BLaER1 treated with 17β-estradiol and CSF1 and Interleukin-3, amounts not matched to agents 10 nM and 100 nM (cell line): ENCODE results near the gene FTO.

ENCODE experiments used
- H3K27ac ChIP-seq, 11 experiments: shearing (Covaris generic); formaldehyde crosslinking; 2 replicates each; pipeline ENCODE4 v1.8.1; 2022
- H3K27me3 ChIP-seq, 11 experiments: shearing (Covaris generic); formaldehyde crosslinking; 2 replicates each; pipeline ENCODE4 v1.8.1; 2022
- H3K36me3 ChIP-seq, 11 experiments: shearing (Covaris generic); formaldehyde crosslinking; 2 replicates each; pipeline ENCODE4 v1.8.1; 2022
- H3K4me1 ChIP-seq, 10 experiments: shearing (Covaris generic); formaldehyde crosslinking; 2 replicates each; pipeline ENCODE4 v1.8.1; 2022
- H3K4me2 ChIP-seq, 11 experiments: shearing (Covaris generic); formaldehyde crosslinking; 2 replicates each; pipeline ENCODE4 v1.8.1; 2022
- H3K4me3 ChIP-seq, 10 experiments: shearing (Covaris generic); formaldehyde crosslinking; 2 replicates each; pipeline ENCODE4 v1.8.1; 2022
- H3K9ac ChIP-seq, 11 experiments: shearing (Covaris generic); formaldehyde crosslinking; 2 replicates each; pipeline ENCODE4 v1.8.1; 2022
- H3K9me3 ChIP-seq, 11 experiments: shearing (Covaris generic); formaldehyde crosslinking; replicated peaks in 1 of 11; 2 replicates each; pipeline ENCODE4 v1.8.1; 2022
- H4K20me1 ChIP-seq, 11 experiments: shearing (Covaris generic); formaldehyde crosslinking; 2 replicates each; pipeline ENCODE4 v1.8.1; 2022
- Cebpa-rat ChIP-seq, 11 experiments: shearing (Covaris generic); IDR thresholded peaks; 2 replicates each; pipeline ENCODE4 v1.8.1; 2022

FTO gene

DNA sequence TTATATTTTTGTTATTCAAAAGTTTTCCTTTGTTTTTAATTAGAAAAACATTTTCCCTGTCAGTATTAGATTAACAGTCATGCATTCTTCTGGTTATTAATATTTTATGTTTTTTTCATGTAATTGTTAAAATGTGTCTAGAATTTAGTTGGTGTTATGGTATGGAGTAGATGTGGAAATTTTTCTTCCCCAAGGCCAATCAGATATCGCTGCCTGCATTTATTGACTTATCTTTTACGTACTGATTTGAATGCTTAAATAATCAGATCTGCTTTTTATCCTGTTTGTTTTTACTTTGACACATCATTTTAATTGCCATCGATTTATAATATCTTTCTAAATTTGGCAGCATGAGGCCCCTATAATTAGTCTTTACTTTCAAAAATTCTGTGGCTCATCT lies 13.6 kb downstream of the FTO start:
- H3K27me3 ChIP-seq, result no peaks in the 10 kb centered on the region
- no peak overlapping the region for H3K27ac ChIP-seq
- no peak for TF ChIP-seq Cebpa-rat (IDR thresholded peaks at IDR 0.05)
- H3K9ac ChIP-seq, result no peak overlapping the region
- peaks cover 0 to 21% (median 7%) of the 10 kb centered on the region in 10 experiments; a peak in 12 of 20 replicates for H3K4me1 ChIP-seq
- peaks cover 0 to 7% (median 0%) of the 10 kb centered on the region in 11 experiments; a peak in 5 of 22 replicates for H3K9me3 ChIP-seq
- peaks cover 0 to 10% (median 5%) of the 10 kb centered on the region in 11 experiments; a peak in 12 of 22 replicates for H3K36me3 ChIP-seq
- H4K20me1 ChIP-seq, result peaks cover 0 to 47% (median 19%) of the 10 kb centered on the region in 11 experiments; a peak in 12 of 22 replicates
- no peak overlapping the region for H3K4me3 ChIP-seq
- H3K4me2 ChIP-seq, result no peak overlapping the region

DNA sequence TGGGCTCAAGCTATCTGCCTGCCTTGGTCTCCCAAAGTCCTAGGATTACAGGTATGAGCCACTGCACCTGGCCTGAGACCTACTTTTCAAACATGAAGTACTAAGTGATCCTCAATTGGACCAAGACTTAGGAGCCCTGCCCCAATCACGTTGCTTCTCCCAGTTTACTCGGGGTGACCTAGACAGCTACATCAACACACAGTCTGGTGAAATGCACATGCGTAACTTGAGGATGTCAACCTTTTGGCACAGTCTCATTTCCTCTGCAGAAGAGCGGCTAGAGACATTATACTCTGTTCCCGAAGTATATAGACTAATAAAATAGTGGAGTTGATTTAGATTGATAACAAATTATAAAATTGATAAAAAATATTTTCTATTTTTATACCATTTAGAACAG lies 17.1 kb downstream of the FTO start:
- no peak for TF ChIP-seq Cebpa-rat (IDR thresholded peaks at IDR 0.05)
- peaks cover 0 to 9% (median 5%) of the 10 kb centered on the region in 11 experiments; a peak in 12 of 22 replicates for H3K36me3 ChIP-seq
- peaks cover 0 to 46% (median 14%) of the 10 kb centered on the region in 11 experiments; a peak in 8 of 22 replicates for H4K20me1 ChIP-seq
- H3K4me1 ChIP-seq, result peaks cover 0 to 11% (median 3%) of the 10 kb centered on the region in 10 experiments; a peak in 10 of 20 replicates
- H3K9me3 ChIP-seq, result peaks cover 0 to 7% (median 0%) of the 10 kb centered on the region in 11 experiments; a peak in 5 of 22 replicates
- no peak overlapping the region for H3K27ac ChIP-seq
- no peak overlapping the region for H3K4me3 ChIP-seq
- no peak overlapping the region for H3K9ac ChIP-seq
- no peak overlapping the region for H3K4me2 ChIP-seq
- no peaks in the 10 kb centered on the region for H3K27me3 ChIP-seq

DNA sequence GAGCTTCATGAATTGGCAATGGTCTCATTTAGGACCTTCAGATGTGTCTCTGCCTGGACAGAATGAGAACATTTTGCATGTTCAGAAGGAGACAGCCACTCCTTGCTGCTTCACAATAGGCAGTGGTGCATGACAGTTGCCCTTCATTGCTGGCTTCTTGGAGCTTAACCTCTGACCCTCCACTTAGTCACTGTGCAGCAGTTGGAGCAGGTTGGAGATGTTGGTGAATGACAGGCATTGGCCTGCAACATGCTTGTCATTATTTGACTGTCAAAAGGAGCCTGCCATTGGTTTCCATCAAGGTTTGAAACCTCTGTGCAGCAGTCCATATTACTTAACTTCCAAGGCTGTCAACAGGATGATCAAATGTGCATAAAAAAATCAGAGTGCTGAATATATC lies 22.7 kb downstream of the FTO start:
- Histone ChIP-seq H3K9me3 (peaks cover 0 to 14% (median 8%) of the 10 kb centered on the region in 11 experiments; a peak in 9 of 22 replicates), H3K27ac (no peak overlapping the region), H3K36me3 (peaks cover 0 to 5% (median 0%) of the 10 kb centered on the region in 11 experiments; a peak in 1 of 22 replicates), H3K4me1 (peaks cover 0 to 5% (median 0%) of the 10 kb centered on the region in 10 experiments; a peak in 4 of 20 replicates), H3K9ac (no peak overlapping the region), H3K4me3 (no peak overlapping the region), H4K20me1 (peaks cover 0 to 71% (median 19%) of the 10 kb centered on the region in 11 experiments; a peak in 12 of 22 replicates), H3K4me2 (no peak overlapping the region), H3K27me3 (no peaks in the 10 kb centered on the region)
- TF ChIP-seq Cebpa-rat (IDR thresholded peaks at IDR 0.05), result no peak

DNA sequence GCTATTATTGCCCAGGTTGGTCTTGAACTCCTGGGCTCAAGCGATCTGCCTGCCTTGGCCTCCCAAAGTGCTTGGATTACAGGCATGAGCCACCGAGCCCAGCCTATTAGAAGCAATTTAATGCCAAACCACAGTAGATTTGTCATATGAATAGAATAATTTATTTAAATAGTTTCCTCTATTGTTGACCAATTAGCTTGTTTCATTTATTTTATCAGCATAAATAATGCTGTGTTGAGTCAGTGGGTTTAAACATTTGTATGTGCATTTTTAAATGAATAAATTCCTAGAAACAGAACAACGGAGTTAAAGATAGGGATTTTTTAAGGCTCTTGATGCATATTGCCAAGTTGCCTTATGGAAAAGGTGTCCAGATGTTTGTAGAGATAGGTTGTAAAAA lies 26.7 kb downstream of the FTO start:
- H3K4me1 ChIP-seq, result peaks cover 0 to 5% (median 0%) of the 10 kb centered on the region in 10 experiments; a peak in 4 of 20 replicates
- peaks cover 0 to 26% (median 11%) of the 10 kb centered on the region in 11 experiments; a peak in 11 of 22 replicates for H3K9me3 ChIP-seq
- H3K36me3 ChIP-seq, result peaks cover 0 to 11% (median 0%) of the 10 kb centered on the region in 11 experiments; a peak in 1 of 22 replicates
- no peak overlapping the region for H3K4me3 ChIP-seq
- no peaks in the 10 kb centered on the region for H3K27me3 ChIP-seq
- peaks cover 0 to 64% (median 10%) of the 10 kb centered on the region in 11 experiments; a peak in 12 of 22 replicates for H4K20me1 ChIP-seq
- no peak overlapping the region for H3K4me2 ChIP-seq
- no peak for TF ChIP-seq Cebpa-rat (IDR thresholded peaks at IDR 0.05)
- no peak overlapping the region for H3K27ac ChIP-seq
- H3K9ac ChIP-seq, result no peak overlapping the region

DNA sequence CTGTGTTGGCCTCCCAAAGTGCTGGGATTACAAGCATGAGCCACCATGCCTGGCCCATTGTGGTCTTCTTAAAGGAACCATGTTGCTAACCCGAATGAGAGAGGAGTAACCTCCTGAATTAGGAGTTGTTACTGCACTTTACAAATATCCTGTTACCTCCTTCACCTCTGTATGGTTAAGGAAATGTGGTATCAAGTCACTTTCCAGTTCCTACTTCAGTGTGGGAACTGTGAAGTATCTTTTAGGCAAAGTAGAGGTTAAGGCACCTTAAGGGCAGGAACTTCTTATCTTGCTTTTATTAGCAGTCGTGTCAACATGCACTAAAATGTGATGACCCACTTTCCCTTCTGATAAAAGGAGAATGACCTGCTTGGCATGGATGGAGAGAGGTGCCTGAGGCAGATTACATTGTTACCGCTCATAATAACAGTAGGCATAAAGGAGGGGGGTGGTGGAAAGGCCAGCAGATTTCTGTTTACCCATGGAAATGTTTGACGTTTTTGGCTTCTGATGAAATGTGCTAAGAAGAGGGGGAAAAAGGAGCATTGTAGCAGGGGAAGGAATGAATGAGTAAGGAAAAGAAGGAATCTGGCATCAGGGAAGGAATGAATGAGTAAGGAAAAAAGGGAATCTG lies 28.5 kb downstream of the FTO start:
- no peak overlapping the region for H3K4me2 ChIP-seq
- H3K4me1 ChIP-seq, result no peaks in the 10 kb centered on the region
- peaks cover 0 to 26% (median 8%) of the 10 kb centered on the region in 11 experiments; a peak in 11 of 22 replicates for H3K9me3 ChIP-seq
- peaks cover 0 to 11% (median 0%) of the 10 kb centered on the region in 11 experiments; a peak in 1 of 22 replicates for H3K36me3 ChIP-seq
- H3K9ac ChIP-seq, result no peak overlapping the region
- H3K27ac ChIP-seq, result no peak overlapping the region
- peaks cover 0 to 68% (median 10%) of the 10 kb centered on the region in 11 experiments; a peak in 11 of 22 replicates for H4K20me1 ChIP-seq
- no peak for TF ChIP-seq Cebpa-rat (IDR thresholded peaks at IDR 0.05)
- no peak overlapping the region for H3K4me3 ChIP-seq
- H3K27me3 ChIP-seq, result no peaks in the 10 kb centered on the region

DNA sequence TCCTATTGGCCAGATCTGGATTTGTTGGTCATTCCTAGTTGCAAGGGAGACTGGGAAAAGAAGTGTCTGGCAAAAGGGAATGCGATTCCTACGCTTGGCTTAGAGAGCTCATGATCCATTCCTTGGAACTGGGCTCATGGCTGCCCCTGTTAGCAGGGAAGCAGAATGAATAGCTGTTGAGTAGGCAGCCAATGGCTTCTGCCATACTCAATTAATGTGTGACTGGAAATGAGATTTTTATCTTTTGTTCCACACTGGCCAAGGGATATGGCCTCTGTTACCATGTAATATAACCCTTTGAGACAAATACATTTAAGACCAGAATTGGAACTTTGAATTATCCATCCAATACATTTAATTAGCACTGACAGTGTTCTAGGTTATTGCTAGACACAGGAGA lies 31.0 kb downstream of the FTO start:
- peaks cover 0 to 14% (median 0%) of the 10 kb centered on the region in 11 experiments; a peak in 1 of 22 replicates for H3K36me3 ChIP-seq
- no peak overlapping the region for H3K9ac ChIP-seq
- H3K9me3 ChIP-seq, result peaks cover 0 to 17% (median 5%) of the 10 kb centered on the region in 11 experiments; a peak in 7 of 22 replicates
- no peak overlapping the region for H3K4me2 ChIP-seq
- no peak overlapping the region for H3K4me3 ChIP-seq
- no peaks in the 10 kb centered on the region for H3K4me1 ChIP-seq
- H3K27me3 ChIP-seq, result no peaks in the 10 kb centered on the region
- no peak for TF ChIP-seq Cebpa-rat (IDR thresholded peaks at IDR 0.05)
- peaks cover 0 to 75% (median 14%) of the 10 kb centered on the region in 11 experiments; a peak in 11 of 22 replicates for H4K20me1 ChIP-seq
- no peak overlapping the region for H3K27ac ChIP-seq

DNA sequence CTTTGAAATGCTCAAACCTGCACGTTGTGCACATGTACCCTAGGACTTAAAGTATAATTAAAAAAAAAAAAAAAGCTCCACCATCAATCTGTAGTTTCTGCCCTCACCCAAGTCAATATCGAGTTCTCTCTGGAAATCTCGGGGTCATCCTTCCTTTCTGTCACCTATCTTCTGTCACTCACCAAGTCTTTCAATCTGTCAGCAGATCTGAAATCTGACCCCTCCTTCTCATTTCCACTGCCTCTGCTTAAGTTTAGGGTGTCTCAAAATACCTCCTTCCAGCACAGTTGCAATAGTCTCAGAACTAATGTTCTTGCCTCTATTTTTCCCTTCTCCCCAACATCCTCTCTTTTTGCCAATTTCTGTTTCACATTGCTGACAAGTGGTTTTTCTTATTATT lies 32.3 kb downstream of the FTO start:
- H4K20me1 ChIP-seq, result peaks cover 0 to 76% (median 10%) of the 10 kb centered on the region in 11 experiments; a peak in 10 of 22 replicates
- no peak overlapping the region for H3K27ac ChIP-seq
- no peak overlapping the region for H3K9ac ChIP-seq
- peaks cover 0 to 17% (median 5%) of the 10 kb centered on the region in 11 experiments; a peak in 7 of 22 replicates for H3K9me3 ChIP-seq
- no peak overlapping the region for H3K4me3 ChIP-seq
- TF ChIP-seq Cebpa-rat (IDR thresholded peaks at IDR 0.05), result no peak
- H3K4me2 ChIP-seq, result no peak overlapping the region
- no peaks in the 10 kb centered on the region for H3K27me3 ChIP-seq
- H3K4me1 ChIP-seq, result no peaks in the 10 kb centered on the region
- peaks cover 0 to 14% (median 0%) of the 10 kb centered on the region in 11 experiments; a peak in 1 of 22 replicates for H3K36me3 ChIP-seq

DNA sequence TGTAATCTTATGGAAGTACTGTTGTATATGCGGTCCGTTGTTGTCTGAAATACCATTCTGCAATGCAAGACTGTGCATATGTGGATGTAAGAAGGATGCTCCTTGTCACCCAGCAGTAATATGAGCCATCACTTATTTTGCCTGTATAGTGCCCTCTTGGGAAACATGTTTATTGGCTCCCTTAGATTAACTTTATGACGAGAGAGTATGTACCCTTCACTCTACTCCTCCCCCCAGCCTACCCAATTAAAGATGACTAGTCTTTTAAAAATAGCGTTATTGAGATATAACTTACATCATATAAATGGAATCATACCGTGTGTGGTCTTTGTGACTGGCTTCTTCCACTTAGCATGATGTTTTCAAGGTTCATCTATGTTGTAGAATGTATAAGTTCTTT lies 33.6 kb downstream of the FTO start:
- Histone ChIP-seq H3K4me1 (no peaks in the 10 kb centered on the region), H3K4me3 (no peak overlapping the region), H3K9ac (no peak overlapping the region), H3K36me3 (peaks cover 0 to 14% (median 0%) of the 10 kb centered on the region in 11 experiments; a peak in 1 of 22 replicates), H3K27me3 (no peaks in the 10 kb centered on the region), H3K4me2 (no peak overlapping the region), H3K9me3 (peaks cover 0 to 7% (median 4%) of the 10 kb centered on the region in 11 experiments; a peak in 5 of 22 replicates), H3K27ac (no peak overlapping the region), H4K20me1 (peaks cover 0 to 79% (median 14%) of the 10 kb centered on the region in 11 experiments; a peak in 12 of 22 replicates)
- no peak for TF ChIP-seq Cebpa-rat (IDR thresholded peaks at IDR 0.05)

DNA sequence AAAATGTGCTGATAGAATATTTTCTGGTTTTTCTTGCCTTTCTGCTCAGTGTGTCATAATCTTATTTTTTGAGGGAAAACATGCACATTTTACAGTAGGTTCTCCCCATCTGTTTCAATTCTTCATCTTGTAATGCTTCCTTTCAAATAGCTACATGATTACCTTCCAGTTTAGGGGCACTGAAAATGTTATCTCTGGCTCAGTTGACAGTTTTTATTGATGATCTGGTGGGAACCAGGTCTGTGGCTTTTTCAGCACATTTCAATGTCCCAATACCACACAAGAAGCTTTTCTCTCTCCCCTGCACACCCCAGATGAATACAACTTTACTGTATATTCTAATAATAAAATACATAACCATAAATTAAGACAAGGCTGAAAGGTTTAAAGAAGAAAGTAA lies 36.5 kb downstream of the FTO start:
- H3K27ac ChIP-seq, result no peak overlapping the region
- H3K9ac ChIP-seq, result no peak overlapping the region
- no peak for TF ChIP-seq Cebpa-rat (IDR thresholded peaks at IDR 0.05)
- H3K4me2 ChIP-seq, result no peak overlapping the region
- H4K20me1 ChIP-seq, result peaks cover 0 to 80% (median 10%) of the 10 kb centered on the region in 11 experiments; a peak in 13 of 22 replicates
- peaks cover 0 to 8% (median 0%) of the 10 kb centered on the region in 11 experiments; a peak in 1 of 22 replicates for H3K36me3 ChIP-seq
- H3K9me3 ChIP-seq, result peaks cover 0 to 5% (median 0%) of the 10 kb centered on the region in 11 experiments; a peak in 1 of 22 replicates
- no peaks in the 10 kb centered on the region for H3K27me3 ChIP-seq
- H3K4me1 ChIP-seq, result peaks cover 0 to 22% (median 0%) of the 10 kb centered on the region in 10 experiments; a peak in 5 of 20 replicates
- H3K4me3 ChIP-seq, result no peak overlapping the region
